SK-N-SH (cell line): ENCODE measurements around the gene AP1S1. TPM values are rescaled to one million over a fixed set of nuclear protein-coding genes. Genes with fewer than 3 reads are reported as not detected.

Source experiments
- CTCF ChIA-PET: fragments of 300-600, 350-600 bp; formaldehyde crosslinking; extraction: SDS; loops from one replicate; lab custom pipeline; 2021; lab: Yijun Ruan, JAX
- POLR2A ChIA-PET: fragments of 350-600 bp; sonication (Branson Sonifier 250); formaldehyde crosslinking; extraction: SDS; loops from one replicate; lab custom pipeline; 2020; ENCODE audit warnings: antibody characterized with exemption, inconsistent platforms; lab: Yijun Ruan, JAX
- DNase-seq: peaks from one replicate; pipeline ENCODE4 v3.0.0; 2012
- H2AFZ ChIP-seq: fragments of 200-600 bp; sonication (generic); 2 replicates; pipeline ENCODE4 v1.8.1; 2016; ENCODE audit warnings: antibody characterized with exemption, mild to moderate bottlenecking, low read depth
- H3F3A ChIP-seq: fragments of 200-600 bp; sonication (generic); replicated peaks from 2 replicates; pipeline ENCODE3; 2016; ENCODE audit warnings: antibody characterized with exemption, mild to moderate bottlenecking; ENCODE audit not compliant: insufficient read depth
- H3K27ac ChIP-seq, 2 experiments: fragments of 200-500 bp in 1 of 2; fragments of 200-600 bp in 1 of 2; sonication (Bioruptor generic) in 1 of 2; sonication (generic), shearing (Covaris generic) in 1 of 2; 2 replicates each; pipeline versions ENCODE4 v1.5.1 to v1.6.1; 2014 to 2016; ENCODE audit warnings: low read depth in 2 of 2, inconsistent platforms in 1 of 2, low read length in 1 of 2, mild to moderate bottlenecking in 1 of 2, mixed read lengths in 1 of 2
- H3K27me3 ChIP-seq: fragments of 200-600 bp; sonication (generic), shearing (Covaris generic); 2 replicates; pipeline ENCODE4 v1.6.1; 2016; ENCODE audit warnings: mixed run types; ENCODE audit not compliant: insufficient read depth
- H3K36me3 ChIP-seq, 2 experiments: fragments of 200-500 bp in 1 of 2; fragments of 200-600 bp in 1 of 2; sonication (Bioruptor generic) in 1 of 2; sonication (generic) in 1 of 2; replicated peaks in 1 of 2; 2 replicates each; pipeline versions ENCODE3 to v1.5.1; 2014 to 2016; ENCODE audit warnings: low read length in 1 of 2, mild to moderate bottlenecking in 1 of 2; ENCODE audit not compliant: insufficient read depth in 2 of 2, control insufficient read depth in 1 of 2
- H3K4me1 ChIP-seq, 2 experiments: fragments of 200-500 bp in 1 of 2; fragments of 200-600 bp in 1 of 2; sonication (Bioruptor generic) in 1 of 2; sonication (generic), shearing (Covaris generic) in 1 of 2; 2 replicates each; pipeline versions ENCODE4 v1.5.1 to v1.6.1; 2014 to 2016; ENCODE audit warnings: low read depth in 1 of 2, low read length in 1 of 2, mixed run types in 1 of 2; ENCODE audit not compliant: insufficient read depth in 2 of 2, control insufficient read depth in 1 of 2
- H3K4me2 ChIP-seq: fragments of 200-600 bp; sonication (generic), shearing (Covaris generic); 2 replicates; pipeline ENCODE4 v1.6.1; 2017; ENCODE audit warnings: mixed run types
- H3K4me3 ChIP-seq, 2 experiments: fragments of 200-500 bp in 1 of 2; fragments of 200-600 bp in 1 of 2; sonication (Bioruptor generic) in 1 of 2; sonication (generic), shearing (Covaris generic) in 1 of 2; 2 replicates each; pipeline versions ENCODE4 v1.5.1 to v1.8.1; 2014 to 2016; ENCODE audit warnings: low read depth in 2 of 2, inconsistent platforms in 1 of 2, low read length in 1 of 2, mild to moderate bottlenecking in 1 of 2, mixed read lengths in 1 of 2, moderate library complexity in 1 of 2
- H3K79me2 ChIP-seq: fragments of 200-600 bp; sonication (generic); 2 replicates; pipeline ENCODE4 v1.8.1; 2017; ENCODE audit warnings: mild to moderate bottlenecking; ENCODE audit not compliant: insufficient read depth
- H3K9ac ChIP-seq: fragments of 200-600 bp; sonication (generic); 2 replicates; pipeline ENCODE4 v1.6.1; 2017; ENCODE audit warnings: mixed run types
- H3K9me2 ChIP-seq: fragments of 200-600 bp; sonication (generic); 2 replicates; pipeline ENCODE4 v1.6.1; 2017; ENCODE audit warnings: mixed run types
- H3K9me3 ChIP-seq: fragments of 200-600 bp; sonication (generic); 2 replicates; pipeline ENCODE4 v1.6.1; 2017; ENCODE audit warnings: mixed run types, mild to moderate bottlenecking, moderate library complexity
- H4K20me1 ChIP-seq: fragments of 200-600 bp; sonication (generic); 2 replicates; pipeline ENCODE4 v1.6.1; 2017; ENCODE audit warnings: mild to moderate bottlenecking, mixed run types; ENCODE audit not compliant: insufficient read depth
- CTCF ChIP-seq: fragments of 200-600 bp; sonication (generic); IDR thresholded peaks from 2 replicates; pipeline ENCODE4 v1.6.1; 2017; ENCODE audit warnings: antibody characterized with exemption, mild to moderate bottlenecking, moderate library complexity
- EZH2phosphoT487 ChIP-seq: fragments of 200-600 bp; sonication (generic); IDR thresholded peaks from 2 replicates; pipeline ENCODE4 v1.6.1; 2017; ENCODE audit warnings: low read depth, mixed run types, mild to moderate bottlenecking, antibody characterized with exemption, moderate library complexity, borderline replicate concordance
- FOXM1 ChIP-seq: IDR thresholded peaks from 2 replicates; pipeline ENCODE4 v1.4.0; 2012; ENCODE audit warnings: low read depth, mild to moderate bottlenecking
- MXI1 ChIP-seq: IDR thresholded peaks from 2 replicates; pipeline ENCODE4 v1.6.1; 2012; ENCODE audit warnings: mild to moderate bottlenecking, low read depth, low read length, improper control_type of control experiment
- PBX3 ChIP-seq: IDR thresholded peaks from 2 replicates; pipeline ENCODE4; 2012
- RCOR1 ChIP-seq: fragments of 150-350 bp; IDR thresholded peaks from 2 replicates; pipeline ENCODE4 v1.6.1; 2017; ENCODE audit warnings: antibody characterized with exemption, low read length
- RFX5 ChIP-seq: IDR thresholded peaks from 2 replicates; pipeline ENCODE4 v1.6.1; 2012; ENCODE audit warnings: mild to moderate bottlenecking, improper control_type of control experiment, low read length
- WGBS: methylation state at CpG from one replicate; pipeline ENCODE4 v1.1.6; 2017; ENCODE audit warnings: low lambda C conversion rate; 5-methylcytosine and 5-hydroxymethylcytosine counted together
- polyA plus RNA-seq, 3 experiments: library from polyadenylated mRNA; depleted of rRNA; stranded (reverse); fragments of >200 nt; gene quantifications; 2 replicates each; pipeline ENCODE4 v1.2.3, GENCODE V29; 2012

The AP1S1 gene
- polyA plus RNA-seq, 1 of the 3 experiments (the other 2 are of a cell fraction), result 616 TPM

GRCh38 chr7:101155303-101155702, 1.0 kb downstream of the AP1S1 start (continued):
- TF ChIP-seq CTCF (no peak), PBX3 (no peak), EZH2phosphoT487 (no peak), FOXM1 (no peak)

GRCh38 chr7:101156277-101156676, 2.0 kb downstream of the AP1S1 start:
- H3K9me2 ChIP-seq, result no peaks in the 10 kb centered on the region
- H3K9me3 ChIP-seq, result no peaks in the 10 kb centered on the region
- WGBS, result 83% methylated on average over 6 of the region's 6 CpGs
- peaks cover 33% of the 10 kb centered on the region in 2 experiments for H3K36me3 ChIP-seq
- ChIA-PET CTCF (interaction anchor here (0.8 to 7.9 kb wide), 12 partner anchors 9 to 262 kb away, joined by 3 to 116 read pairs (median 4); partner anchors contain the start of genes NAT16 and VGF), POLR2A (interaction anchor here (1.2 to 3.7 kb wide), 4 partner anchors 9 to 61 kb away, joined by 3 to 43 read pairs (median 4); partner anchors contain the start of genes PLOD3, VGF and ZNHIT1)
- H3K4me1 ChIP-seq, result peaks cover 15 to 18% of the 10 kb centered on the region in 2 experiments; a peak in 3 of 4 replicates
- peak overlapping the region; percentile 99; the same call in 1 of the 2 replicates for H3K4me2 ChIP-seq
- peaks cover 5% of the 10 kb centered on the region; the same call in 1 of the 2 replicates for H4K20me1 ChIP-seq
- DNase-seq, result no peak
- no peak overlapping the region for H3K27ac ChIP-seq
- H2AFZ ChIP-seq, result no peak overlapping the region
- H3K79me2 ChIP-seq, result peaks cover 30% of the 10 kb centered on the region
- H3F3A ChIP-seq, result peaks cover 22% of the 10 kb centered on the region
- H3K9ac ChIP-seq, result no peak overlapping the region
- TF ChIP-seq MXI1 (no peak), CTCF (peak; percentile 42)
- H3K27me3 ChIP-seq, result no peaks in the 10 kb centered on the region
- H3K4me3 ChIP-seq, result no peak overlapping the region

- ChIA-PET CTCF (interaction anchor here (0.8 to 7.9 kb wide), 12 partner anchors 9 to 263 kb away, joined by 3 to 116 read pairs (median 5); partner anchors contain the start of genes FIS1, NAT16, PLOD3 and VGF), POLR2A (interaction anchor here (1.2 to 3.7 kb wide), 4 partner anchors 8 to 61 kb away, joined by 3 to 43 read pairs (median 4); partner anchors contain the start of genes PLOD3, VGF and ZNHIT1)
- H4K20me1 ChIP-seq, result peaks cover 5% of the 10 kb centered on the region
- peaks cover 30% of the 10 kb centered on the region for H3K79me2 ChIP-seq
- no peak for DNase-seq
- H3K4me1 ChIP-seq, result peaks cover 15 to 18% of the 10 kb centered on the region in 2 experiments; a peak in 3 of 4 replicates
- no peaks in the 10 kb centered on the region for H3K9me3 ChIP-seq
- H3K27me3 ChIP-seq, result no peaks in the 10 kb centered on the region
- no peak overlapping the region for H2AFZ ChIP-seq
- TF ChIP-seq RCOR1, result no peak
- TF ChIP-seq RFX5, result no peak
- TF ChIP-seq, all 33 proteins: peak for 0
- H3K4me3 ChIP-seq, result no peak overlapping the region
- H3K27ac ChIP-seq, result no peak overlapping the region
- no peaks in the 10 kb centered on the region for H3K9me2 ChIP-seq
- H3F3A ChIP-seq, result peaks cover 30% of the 10 kb centered on the region
- WGBS, result 92% methylated on average over 14 of the region's 14 CpGs
- no peak overlapping the region for H3K4me2 ChIP-seq
- peaks cover 36 to 37% of the 10 kb centered on the region in 2 experiments for H3K36me3 ChIP-seq
- no peak overlapping the region for H3K9ac ChIP-seq
These were observed 2.8 kb downstream of the AP1S1 start for GRCh38 chr7:101156866-101157589.
